Measurements from ENCODE around the gene DCDC2C. TPM values are rescaled to one million over a fixed set of nuclear protein-coding genes. Genes with fewer than 3 reads are reported as not detected.

DCDC2C gene
- total RNA-seq, 2 experiments from 2014 or later = not detected

DNA sequence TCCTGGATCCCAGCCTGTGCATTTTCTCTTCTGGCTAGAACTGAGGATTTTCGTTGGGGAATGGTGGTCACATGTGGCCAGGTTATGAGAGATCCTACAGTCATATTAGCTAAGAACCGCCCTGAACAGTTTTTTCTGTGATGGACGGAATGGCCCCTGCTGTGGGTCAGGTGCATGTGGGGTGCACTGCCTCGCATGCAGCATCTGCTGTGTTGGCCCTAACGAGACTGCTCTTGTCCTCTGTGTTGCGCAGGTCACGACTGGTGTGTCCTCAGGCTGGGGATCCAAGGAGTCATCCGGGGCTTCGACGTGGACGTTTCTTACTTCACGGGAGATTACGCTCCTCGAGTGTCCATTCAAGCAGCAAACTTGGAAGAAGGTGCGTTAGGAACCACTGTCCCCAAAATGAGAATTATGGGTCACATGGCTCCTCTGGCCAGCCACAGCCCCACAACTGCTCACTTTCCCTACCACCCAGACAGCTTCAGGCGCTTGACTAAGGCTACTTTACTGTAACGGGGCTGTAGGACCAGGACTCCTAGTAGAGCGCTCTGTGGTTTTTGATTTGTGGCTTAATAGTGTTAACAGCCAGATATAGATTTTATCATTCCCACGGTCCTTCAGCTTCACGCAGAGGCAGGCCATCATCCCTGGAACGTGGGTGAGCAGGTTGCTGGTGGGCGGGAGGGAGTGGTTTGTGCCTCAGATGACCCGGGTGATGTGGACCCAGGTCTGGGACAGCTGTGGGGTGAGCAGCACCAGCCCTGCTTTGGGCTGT is 23.6 kb upstream of the DCDC2C start:
- DNase-seq = no peak
- Mint-ChIP-seq H3K9me3 (no peaks in the 10 kb centered on the region), H3K4me3 (no peak overlapping the region), H3K4me1 (no peaks in the 10 kb centered on the region), H3K27me3 (no peaks in the 10 kb centered on the region), H3K36me3 (ENCODE audit: low read depth) (no peaks in the 10 kb centered on the region), H3K27ac (no peak overlapping the region)
- ChIA-PET CTCF (interaction anchor here (0.6 kb wide), 1 partner anchor 92 kb away, joined by 6 read pairs; no protein-coding TSS in a partner anchor), POLR2A (no interaction called here)

DNA sequence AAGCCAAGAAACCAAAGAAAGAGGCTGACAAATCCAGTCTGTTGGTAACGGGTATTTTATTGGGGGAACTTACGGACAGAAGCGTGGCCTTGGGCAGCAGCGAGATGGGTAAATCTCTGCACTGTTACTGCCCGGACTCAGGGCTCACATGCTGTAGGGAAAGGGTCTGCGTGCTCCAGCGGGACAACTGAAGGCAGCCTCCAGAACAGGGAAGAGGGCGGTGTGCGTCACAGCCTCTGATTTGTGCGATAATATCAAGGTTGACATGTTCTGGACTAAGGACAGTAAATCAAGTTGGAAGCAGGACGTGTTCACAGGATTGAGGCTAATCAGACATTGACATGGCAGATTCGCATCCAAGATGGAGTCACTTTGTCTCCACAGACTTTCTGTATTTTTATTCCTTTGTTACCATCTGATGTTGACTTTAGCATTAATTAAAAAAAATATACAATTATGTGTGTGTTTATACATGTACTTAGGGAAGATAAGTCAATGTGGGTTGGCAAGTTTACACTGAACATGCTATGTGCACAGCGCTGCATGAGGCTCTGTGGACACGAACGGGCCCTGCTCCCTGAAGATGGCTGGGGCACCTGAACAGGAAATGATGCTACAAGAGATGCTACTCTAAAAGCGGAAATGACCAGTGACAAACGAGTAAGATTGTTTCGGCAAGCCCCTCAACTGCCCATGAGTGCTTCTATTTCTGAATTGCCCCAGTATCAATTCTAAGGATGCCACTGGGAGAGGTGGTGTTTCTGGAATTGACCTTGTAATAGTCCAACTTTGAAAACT is 22.6 kb upstream of the DCDC2C start:
- Mint-ChIP-seq H3K4me3 (no peak overlapping the region), H3K36me3 (ENCODE audit: low read depth) (no peaks in the 10 kb centered on the region), H3K27ac (no peak overlapping the region), H3K9me3 (no peaks in the 10 kb centered on the region), H3K4me1 (no peaks in the 10 kb centered on the region), H3K27me3 (peaks cover 5% of the 10 kb centered on the region)
- CTCF ChIA-PET = no interaction called here
- POLR2A ChIA-PET = no interaction called here
- DNase-seq = no peak

DNA sequence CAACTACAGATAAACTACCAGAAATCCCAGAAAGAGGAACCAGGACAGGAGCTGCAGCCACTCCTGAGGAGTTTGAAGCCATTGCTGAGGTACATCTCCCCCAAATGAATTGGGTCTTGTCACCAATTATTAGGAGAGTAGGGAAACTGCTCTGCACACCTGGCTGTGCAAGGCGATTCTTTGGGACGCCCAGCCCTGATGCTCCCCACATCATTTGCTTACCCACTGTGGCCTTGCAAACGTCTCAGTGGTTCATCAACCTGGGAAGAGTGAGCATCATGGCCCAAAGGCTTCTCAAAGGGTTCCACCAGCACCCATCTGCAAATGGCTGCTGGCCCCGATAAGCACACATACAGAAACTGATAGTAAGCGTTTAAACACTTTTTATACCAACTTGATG is 21.8 kb upstream of the DCDC2C start:
- peaks cover 11% of the 10 kb centered on the region for H3K27me3 Mint-ChIP-seq
- H3K4me1 Mint-ChIP-seq = no peaks in the 10 kb centered on the region
- no peaks in the 10 kb centered on the region for H3K9me3 Mint-ChIP-seq
- CTCF ChIA-PET = no interaction called here
- no peaks in the 10 kb centered on the region for H3K36me3 Mint-ChIP-seq (ENCODE audit: low read depth)
- POLR2A ChIA-PET = no interaction called here
- no peak overlapping the region for H3K4me3 Mint-ChIP-seq
- no peak for DNase-seq
- no peak overlapping the region for H3K27ac Mint-ChIP-seq

DNA sequence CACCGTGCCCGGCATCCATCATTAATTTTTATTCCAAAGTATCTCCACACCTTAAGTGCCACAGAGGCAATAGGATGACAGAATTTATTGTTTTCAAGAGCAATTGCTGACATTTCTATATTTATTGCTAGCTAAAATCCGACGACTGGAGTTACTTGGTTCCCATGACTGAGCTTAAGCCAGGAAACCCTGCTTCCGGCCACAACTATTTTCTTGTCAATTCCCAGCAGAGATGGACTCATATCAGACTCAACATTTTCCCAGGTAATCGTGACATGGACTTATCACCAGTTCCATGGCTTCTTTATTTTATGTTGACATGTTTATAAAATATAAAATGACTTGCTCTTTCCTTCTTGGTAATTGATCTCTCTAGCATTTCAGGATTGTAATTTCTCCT is 20.6 kb upstream of the DCDC2C start:
- H3K27me3 Mint-ChIP-seq = peaks cover 17% of the 10 kb centered on the region
- CTCF ChIA-PET = no interaction called here

DNA sequence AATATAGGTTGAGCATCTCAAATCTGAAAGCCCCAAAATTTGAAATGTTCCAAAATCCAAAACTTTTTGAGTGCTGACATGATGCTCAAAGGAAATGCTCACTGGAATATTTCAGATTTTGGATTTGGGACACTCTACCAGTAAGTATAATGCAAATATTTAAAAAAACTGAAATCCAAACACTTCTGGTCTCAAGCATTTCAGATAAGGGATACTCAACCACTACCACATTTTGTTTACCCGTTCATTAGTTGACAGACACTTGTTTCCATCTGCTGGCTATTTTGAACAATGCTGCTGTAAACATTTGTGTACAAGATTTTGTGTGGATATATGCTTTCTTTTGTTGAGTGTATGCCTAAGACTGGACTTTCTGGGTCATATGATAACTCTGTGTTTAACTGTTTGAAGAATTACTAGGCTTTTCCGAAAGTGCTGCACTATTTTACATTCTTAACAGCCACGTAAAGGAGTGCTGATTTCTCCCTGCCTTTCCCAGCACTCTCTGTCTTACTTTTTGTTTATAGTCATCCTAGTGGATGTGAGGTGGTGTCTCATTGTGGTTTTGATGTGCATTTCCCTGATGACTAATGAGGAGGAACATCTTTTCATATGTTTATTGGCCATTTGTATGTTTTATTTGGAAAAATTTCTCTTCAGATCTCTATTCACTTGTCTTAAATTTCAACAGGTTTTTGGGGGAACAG is 19.5 kb upstream of the DCDC2C start:
- no peaks in the 10 kb centered on the region for H3K4me1 Mint-ChIP-seq
- POLR2A ChIA-PET = no interaction called here
- H3K36me3 Mint-ChIP-seq (ENCODE audit: low read depth) = no peaks in the 10 kb centered on the region
- no peak for DNase-seq
- CTCF ChIA-PET = no interaction called here
- H3K9me3 Mint-ChIP-seq = no peaks in the 10 kb centered on the region
- H3K27ac Mint-ChIP-seq = no peak overlapping the region
- H3K4me3 Mint-ChIP-seq = no peak overlapping the region
- peaks cover 17% of the 10 kb centered on the region for H3K27me3 Mint-ChIP-seq

More for the DNA sequence above, 20.6 kb upstream of the DCDC2C start:
- H3K36me3 Mint-ChIP-seq (ENCODE audit: low read depth) = no peaks in the 10 kb centered on the region
- H3K27ac Mint-ChIP-seq = no peak overlapping the region
- no peak for DNase-seq
- POLR2A ChIA-PET = no interaction called here
- H3K4me1 Mint-ChIP-seq = no peaks in the 10 kb centered on the region
- no peak overlapping the region for H3K4me3 Mint-ChIP-seq
- H3K9me3 Mint-ChIP-seq = no peaks in the 10 kb centered on the region

DNA sequence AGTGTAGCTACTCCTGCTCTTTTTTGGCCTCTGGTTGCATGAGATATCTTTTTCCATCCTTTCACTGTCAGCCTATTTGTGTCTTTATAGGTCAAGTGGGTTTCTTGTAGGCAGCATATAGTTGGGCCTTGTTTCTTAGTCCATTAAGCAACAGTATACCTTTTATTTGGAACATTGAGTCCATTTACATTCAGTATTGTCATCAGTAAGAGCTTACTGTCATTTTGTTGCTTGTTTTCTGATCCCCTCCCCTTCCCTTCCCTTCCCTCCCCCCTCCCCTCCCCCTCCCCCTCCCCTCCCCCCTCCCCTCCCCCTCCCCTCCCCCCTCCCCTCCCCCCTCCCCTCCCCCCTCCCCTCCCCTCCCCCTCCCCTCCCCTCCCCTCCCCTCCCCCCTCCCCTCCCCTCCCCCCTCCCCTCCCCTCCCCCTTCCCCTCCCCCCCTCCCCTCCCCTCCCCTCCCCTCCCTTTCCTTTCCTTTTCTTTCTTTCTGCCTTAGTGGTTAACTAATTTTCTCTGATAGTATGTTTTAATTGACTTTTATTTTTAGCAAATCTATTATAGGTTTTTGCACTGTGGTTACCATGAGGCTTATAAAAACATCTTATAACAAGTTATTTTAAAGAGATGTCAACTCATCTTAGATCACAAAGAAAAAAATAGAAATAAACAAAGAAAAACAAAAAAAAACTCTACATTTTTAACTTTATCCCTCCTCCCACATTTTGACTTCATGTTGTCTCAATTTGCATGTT is 13.2 kb upstream of the DCDC2C start:
- ChIA-PET CTCF (interaction anchor here (0.6 kb wide), 1 partner anchor 40 kb away, joined by 4 read pairs; no protein-coding TSS in a partner anchor), POLR2A (no interaction called here)
- Mint-ChIP-seq H3K27me3 (peaks cover 19% of the 10 kb centered on the region), H3K27ac (no peak overlapping the region), H3K36me3 (ENCODE audit: low read depth) (peaks cover 1% of the 10 kb centered on the region), H3K4me1 (no peaks in the 10 kb centered on the region), H3K4me3 (no peak overlapping the region), H3K9me3 (peaks cover 10% of the 10 kb centered on the region)
- no peak for DNase-seq

DNA sequence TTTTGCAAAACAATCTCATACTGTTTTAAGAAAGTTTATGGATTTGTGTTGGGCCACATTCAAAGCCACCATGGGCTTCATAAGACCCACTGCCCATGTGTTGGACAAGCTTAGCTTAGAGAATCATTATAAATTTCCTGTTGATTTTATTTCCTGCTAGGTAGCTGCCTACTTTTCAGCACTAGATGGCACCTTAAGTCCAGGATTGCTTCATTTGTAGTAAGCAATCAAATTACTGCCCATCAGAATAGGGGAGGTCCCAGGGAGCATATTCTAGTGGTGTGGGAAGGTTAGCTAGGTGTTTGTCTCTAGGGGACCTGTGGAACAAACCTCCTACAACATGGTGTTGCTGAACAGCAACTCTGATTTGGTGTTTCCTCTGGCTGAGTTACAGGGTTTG is 11.0 kb upstream of the DCDC2C start:
- H3K27me3 Mint-ChIP-seq = peaks cover 4% of the 10 kb centered on the region
- no peak overlapping the region for H3K27ac Mint-ChIP-seq
- no peak overlapping the region for H3K4me3 Mint-ChIP-seq
- peaks cover 10% of the 10 kb centered on the region for H3K9me3 Mint-ChIP-seq
- ChIA-PET CTCF (no interaction called here), POLR2A (no interaction called here)
- no peaks in the 10 kb centered on the region for H3K4me1 Mint-ChIP-seq
- no peak for DNase-seq
- peaks cover 1% of the 10 kb centered on the region for H3K36me3 Mint-ChIP-seq (ENCODE audit: low read depth)

DNA sequence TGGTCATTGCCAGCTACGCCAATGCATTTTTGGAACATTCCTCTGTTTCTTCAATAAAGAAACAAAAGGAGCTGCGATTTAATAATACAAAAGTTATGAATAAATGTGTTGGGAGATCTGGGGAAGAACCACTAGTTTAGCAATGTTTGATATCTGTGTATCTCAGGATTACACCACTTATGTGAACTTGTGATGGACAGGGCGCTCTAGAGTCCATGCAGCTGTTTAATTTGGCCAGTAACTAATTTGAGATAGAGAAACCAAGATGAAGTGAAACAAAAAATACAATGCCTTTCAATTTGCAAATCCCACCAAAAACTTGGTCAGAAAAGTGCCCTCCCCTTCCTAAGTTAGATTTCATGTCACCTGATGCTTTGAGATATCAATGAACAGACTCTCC is 6.8 kb upstream of the DCDC2C start:
- POLR2A ChIA-PET = no interaction called here

DNA sequence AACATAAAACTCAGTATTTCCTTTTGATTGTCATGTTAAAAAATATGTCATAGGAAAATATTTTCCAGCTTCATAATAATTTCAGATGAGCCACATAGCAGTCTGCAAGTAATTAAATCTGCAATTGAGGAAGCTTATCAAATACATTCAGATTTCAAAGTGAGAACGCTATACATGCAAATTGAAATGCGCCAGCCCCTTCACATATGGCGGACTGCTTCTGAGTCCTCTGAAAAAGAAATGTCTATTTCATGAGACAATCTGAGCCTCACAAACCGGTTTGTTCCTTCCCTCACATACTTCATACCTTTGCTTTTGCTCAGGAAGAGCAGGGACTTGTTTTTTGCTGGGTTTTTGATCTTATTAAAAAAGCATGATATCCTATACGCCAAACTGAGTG is 2.3 kb upstream of the DCDC2C start:
- no peak for DNase-seq
- Mint-ChIP-seq H3K4me1 (no peaks in the 10 kb centered on the region), H3K4me3 (no peak overlapping the region), H3K36me3 (ENCODE audit: low read depth) (peaks cover 2% of the 10 kb centered on the region), H3K27me3 (peaks cover 26% of the 10 kb centered on the region), H3K9me3 (no peaks in the 10 kb centered on the region), H3K27ac (no peak overlapping the region)
- ChIA-PET POLR2A (no interaction called here), CTCF (no interaction called here)

More for the DNA sequence above, 6.8 kb upstream of the DCDC2C start:
- DNase-seq = no peak
- CTCF ChIA-PET = no interaction called here
- H3K9me3 Mint-ChIP-seq = peaks cover 5% of the 10 kb centered on the region
- no peaks in the 10 kb centered on the region for H3K4me1 Mint-ChIP-seq
- H3K27me3 Mint-ChIP-seq = peaks cover 7% of the 10 kb centered on the region
- no peak overlapping the region for H3K27ac Mint-ChIP-seq
- no peaks in the 10 kb centered on the region for H3K36me3 Mint-ChIP-seq (ENCODE audit: low read depth)
- no peak overlapping the region for H3K4me3 Mint-ChIP-seq

DNA sequence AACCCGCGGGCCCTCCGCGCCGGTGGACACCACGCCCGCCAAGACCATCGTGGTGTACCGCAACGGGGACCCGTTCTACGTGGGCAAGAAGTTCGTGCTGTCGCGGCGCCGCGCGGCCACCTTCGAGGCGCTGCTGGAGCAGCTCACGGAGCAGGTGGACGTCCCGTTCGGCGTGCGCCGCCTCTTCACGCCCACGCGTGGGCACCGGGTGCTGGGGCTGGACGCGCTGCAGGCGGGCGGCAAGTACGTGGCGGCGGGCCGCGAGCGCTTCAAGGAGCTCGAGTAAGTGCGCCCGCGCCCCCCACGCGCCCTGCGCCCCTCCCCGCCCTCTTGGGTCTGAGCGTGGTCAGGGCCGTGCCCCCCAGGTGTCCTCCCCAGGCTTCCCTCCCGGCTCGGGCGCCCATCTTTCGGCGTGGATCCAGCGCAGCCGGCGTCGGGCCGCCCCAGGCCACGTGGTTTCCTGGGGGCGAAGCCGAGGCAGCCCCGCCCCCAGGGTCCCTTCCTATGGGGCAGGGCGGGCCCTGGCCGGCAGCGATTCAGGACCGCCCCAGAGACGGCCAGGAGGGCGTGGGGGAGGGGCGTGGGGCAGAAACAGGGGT is 481 bp downstream of the DCDC2C start:
- CTCF ChIA-PET = no interaction called here
- POLR2A ChIA-PET = no interaction called here

DNA sequence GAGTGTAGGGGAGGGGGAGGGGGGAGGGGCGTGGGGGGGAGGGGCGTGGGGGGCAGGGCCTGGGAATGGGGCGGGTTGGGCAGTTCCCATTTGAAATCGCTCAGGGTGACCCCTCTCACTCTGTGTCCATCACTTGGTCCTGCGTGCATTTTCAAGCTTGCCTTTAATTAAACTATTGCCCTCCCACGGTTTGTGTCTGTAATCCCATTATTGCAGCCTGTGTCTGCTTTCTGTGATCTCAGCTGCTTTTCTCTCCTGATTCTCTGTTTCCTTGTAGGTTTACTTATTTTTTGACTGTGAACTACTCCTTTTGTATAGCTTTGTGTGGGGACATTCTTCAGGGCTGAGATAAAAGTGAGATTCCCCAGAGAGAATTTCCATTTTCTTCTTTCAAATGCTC is 1.3 kb downstream of the DCDC2C start:
- DNase-seq = no peak
- CTCF ChIA-PET = no interaction called here

More for the DNA sequence above, 481 bp downstream of the DCDC2C start:
- Mint-ChIP-seq H3K27ac (no peak overlapping the region), H3K27me3 (peaks cover 29% of the 10 kb centered on the region), H3K36me3 (ENCODE audit: low read depth) (peaks cover 2% of the 10 kb centered on the region), H3K4me3 (no peak overlapping the region), H3K9me3 (no peaks in the 10 kb centered on the region), H3K4me1 (no peaks in the 10 kb centered on the region)
- no peak for DNase-seq

DNA sequence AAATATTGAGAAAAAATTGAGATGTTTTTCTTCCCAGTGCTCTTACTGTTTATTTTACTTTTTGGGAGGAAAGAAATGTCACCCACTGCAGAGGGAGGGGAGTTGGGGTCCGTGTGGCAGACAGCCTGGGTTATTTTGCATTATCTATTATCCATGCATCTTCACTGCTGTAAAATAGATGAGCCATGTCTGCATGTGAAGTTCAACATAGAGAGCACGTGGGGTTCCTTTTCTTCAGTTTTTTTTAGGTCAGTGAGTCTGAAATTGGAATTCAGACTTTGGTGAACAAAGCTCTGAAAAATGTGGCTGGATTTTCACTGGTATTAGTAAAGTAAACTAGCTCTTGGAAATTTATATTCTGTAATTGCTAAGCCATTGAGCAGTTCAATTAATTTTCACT is 2.4 kb downstream of the DCDC2C start:
- H3K36me3 Mint-ChIP-seq (ENCODE audit: low read depth) = peaks cover 2% of the 10 kb centered on the region
- peaks cover 25% of the 10 kb centered on the region for H3K27me3 Mint-ChIP-seq
- POLR2A ChIA-PET = no interaction called here

More for the DNA sequence above, 1.3 kb downstream of the DCDC2C start:
- POLR2A ChIA-PET = no interaction called here
- Mint-ChIP-seq H3K27ac (no peak overlapping the region), H3K4me1 (no peaks in the 10 kb centered on the region), H3K9me3 (no peaks in the 10 kb centered on the region), H3K27me3 (peaks cover 29% of the 10 kb centered on the region), H3K4me3 (no peak overlapping the region), H3K36me3 (ENCODE audit: low read depth) (peaks cover 2% of the 10 kb centered on the region)

More for the DNA sequence above, 2.4 kb downstream of the DCDC2C start:
- Mint-ChIP-seq H3K4me1 (no peaks in the 10 kb centered on the region), H3K9me3 (no peaks in the 10 kb centered on the region), H3K27ac (no peak overlapping the region), H3K4me3 (no peak overlapping the region)
- CTCF ChIA-PET = no interaction called here
- no peak for DNase-seq
